SKM-1 (cell line): ENCODE data around the gene UVRAG.

ENCODE experiments used
- DNase-seq: peaks from one replicate; lab custom pipeline; 2025; ENCODE audit not compliant: unreplicated experiment; lab: John Stamatoyannopoulos, UW

Gene UVRAG

DNA sequence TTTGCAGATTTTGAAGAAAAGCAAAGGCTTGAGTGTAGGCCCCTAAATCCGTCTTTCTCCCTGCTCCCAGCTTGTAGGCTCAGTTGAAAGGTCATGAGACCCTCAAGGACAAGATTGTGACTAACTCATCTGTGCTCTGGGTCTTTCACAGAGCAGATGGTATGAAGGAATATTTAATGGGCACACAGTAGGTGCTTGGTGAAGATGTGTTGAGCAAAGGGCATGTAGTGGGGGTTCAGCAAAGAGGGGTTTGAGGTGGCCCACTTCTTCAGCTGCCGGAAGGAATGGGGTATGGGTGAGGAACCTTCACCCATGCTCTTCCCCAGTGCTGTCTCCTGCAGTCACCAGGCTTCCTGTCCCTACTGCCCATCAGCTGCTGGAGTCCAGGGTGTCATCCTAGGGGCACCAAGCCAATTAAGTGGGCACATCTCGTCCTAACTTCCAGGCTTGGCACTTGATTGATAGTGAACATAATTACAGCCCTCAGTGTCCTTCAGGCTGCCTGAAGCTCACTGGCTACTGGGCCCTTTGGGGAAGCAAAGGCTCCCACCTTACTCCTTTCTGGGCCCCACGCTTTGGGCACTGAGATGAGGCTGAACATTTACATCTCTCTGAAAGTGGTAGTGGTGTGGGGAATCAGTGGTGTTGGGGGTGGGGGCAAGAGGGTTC lies 31.5 kb upstream of the UVRAG start:
- DNase-seq, result no peak

DNA sequence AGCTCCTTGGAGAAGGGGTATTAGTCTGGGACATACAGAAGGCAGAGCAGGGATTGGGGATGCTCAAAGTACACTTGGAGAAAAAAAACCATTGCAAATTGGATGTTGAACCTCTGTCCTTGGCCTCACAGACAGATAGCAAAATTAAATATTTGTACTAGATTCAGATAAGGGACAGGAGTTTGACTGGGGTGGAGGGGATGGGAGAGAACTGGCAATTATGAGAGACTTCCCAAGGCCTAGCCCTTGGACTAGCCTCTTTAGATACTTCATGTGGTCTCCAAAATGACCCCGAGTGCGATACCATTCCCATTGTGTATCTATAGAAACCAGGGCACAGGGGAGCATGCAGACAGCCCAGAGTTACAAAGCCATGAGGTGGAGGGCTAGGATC lies 30.9 kb upstream of the UVRAG start:
- no peak for DNase-seq

DNA sequence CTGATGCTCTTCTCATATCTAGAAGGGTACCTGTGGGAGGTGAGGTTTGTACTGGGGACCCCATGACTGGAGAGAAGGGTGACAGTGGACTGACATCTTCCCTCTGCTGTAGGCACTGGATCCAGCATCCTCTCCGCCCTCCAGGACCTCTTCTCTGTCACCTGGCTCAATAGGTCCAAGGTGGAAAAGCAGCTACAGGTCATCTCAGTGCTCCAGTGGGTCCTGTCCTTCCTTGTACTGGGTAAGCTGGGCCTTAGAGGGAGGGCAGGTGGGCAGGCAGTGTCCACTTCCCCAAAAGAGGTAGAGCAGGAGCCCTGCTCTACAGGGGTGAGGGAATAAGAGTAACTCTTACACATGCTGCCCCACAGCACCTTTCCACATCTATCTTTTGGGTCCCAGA lies 30.5 kb upstream of the UVRAG start:
- no peak for DNase-seq

DNA sequence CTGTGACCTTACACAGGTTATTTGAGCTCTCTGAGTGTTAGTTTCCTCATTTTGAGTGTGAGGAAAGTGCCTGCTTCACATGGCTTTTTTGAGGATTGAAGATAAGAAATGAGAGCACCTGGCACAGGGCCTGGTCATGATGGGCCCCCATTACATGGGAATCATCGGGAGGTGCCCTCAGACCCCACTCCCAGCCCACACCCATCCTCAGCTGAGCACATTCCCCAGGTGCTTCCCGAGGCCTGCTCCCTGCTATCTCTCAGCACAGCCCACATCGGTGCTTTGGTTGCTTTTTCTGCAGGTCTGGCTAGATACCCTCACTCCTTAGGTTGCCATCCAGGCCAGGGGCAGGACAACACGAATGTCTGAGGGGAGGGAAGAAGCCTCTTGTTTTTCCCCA lies 29.8 kb upstream of the UVRAG start:
- no peak for DNase-seq

DNA sequence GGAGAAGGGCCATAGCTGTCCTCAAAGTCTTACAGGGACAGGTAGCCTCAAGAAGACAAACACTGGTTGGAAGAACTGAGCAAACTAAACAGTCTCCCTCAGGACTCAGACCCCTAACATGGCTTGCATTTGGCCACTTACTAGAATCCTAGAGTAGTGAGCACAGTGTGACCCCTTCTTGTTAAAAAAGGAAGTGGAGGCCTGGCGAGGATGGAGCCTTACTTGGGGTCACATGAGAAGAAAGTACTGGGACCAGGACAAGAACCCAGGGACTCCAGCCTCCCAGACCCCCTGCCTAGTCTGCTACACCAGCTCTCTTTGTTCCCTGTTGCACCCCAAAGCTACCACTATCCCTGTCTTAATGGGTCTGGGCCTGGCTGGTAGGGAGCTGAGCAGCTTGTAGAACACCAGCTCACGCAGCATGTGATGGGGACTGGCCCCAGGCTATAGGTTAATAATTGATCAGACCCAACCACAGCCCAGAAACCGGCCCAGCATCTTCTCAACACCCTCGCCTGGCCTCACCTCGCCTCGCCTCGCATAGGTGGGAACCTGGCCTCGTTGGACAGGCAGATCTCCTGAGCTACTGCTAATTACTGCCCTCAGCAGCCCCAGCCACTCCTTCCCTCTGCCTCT lies 28.8 kb upstream of the UVRAG start:
- DNase-seq, result no peak

DNA sequence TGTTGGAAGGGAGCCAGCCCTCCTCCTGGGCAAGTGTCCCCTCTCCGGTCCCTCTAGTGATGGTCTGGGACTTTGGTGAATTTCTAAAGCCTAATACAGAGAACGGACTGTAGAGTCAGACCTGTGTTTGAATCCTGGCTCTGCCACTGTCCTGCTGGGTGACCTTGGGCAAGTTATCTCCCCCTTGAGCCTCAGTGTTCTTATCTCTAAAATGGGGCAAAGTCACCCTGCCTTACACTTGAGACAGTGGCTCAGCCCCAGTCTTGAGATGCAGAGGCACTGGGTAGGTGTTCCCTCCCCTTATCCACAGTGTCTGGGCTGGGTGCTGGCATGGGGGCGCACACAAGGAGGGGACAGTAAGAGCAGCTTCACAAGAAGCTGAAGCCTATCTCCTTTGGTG lies 25.5 kb upstream of the UVRAG start:
- DNase-seq, result no peak

DNA sequence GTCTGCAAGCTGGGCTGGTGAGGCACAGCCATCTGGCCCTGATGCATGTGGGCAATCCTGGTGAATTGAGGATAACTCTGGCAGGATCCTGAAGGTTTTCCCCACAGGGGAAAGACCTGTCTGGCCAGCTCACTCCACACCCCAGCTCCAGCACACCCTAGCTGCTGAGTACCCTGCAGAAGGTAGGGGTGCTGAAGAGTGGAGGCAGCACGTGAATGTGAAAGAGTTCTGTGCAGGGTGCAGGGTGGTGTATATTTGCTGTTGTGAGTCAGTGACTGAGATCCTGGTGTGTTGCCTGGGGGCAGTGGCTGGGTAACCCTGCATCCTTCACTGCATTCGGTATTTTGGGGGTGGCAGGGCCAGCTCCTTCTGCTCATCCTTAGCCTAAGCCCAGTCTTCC lies 24.0 kb upstream of the UVRAG start:
- DNase-seq, result no peak

DNA sequence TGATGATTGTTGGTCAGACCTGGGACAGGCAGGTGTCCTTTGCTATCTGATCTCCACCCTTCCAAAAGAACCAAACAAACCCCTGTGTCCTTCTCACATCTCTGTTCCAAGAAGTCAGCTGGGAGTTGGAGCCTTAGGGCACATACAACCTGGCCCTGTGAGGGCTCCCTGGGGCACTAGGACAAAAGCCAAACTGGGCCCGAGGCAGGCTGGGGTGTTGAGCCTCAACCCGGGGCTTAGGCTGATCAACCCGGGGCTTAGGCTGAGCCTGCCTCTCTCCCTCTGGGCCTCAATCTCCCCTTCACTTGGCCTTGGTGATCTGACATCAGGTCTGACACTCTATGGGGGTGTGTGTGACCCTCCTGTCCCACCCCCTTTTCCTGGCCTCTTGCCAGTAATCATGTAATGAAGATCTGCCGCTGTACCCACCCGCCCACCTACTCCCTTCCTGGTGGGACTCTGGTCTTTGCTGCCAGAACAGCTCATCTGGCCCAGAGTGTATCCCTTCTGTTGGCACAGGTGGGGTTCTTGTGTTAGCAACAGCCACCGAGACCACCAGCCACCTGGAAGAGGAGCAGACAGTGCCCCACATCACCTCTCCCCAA lies 22.8 kb upstream of the UVRAG start:
- DNase-seq, result no peak

DNA sequence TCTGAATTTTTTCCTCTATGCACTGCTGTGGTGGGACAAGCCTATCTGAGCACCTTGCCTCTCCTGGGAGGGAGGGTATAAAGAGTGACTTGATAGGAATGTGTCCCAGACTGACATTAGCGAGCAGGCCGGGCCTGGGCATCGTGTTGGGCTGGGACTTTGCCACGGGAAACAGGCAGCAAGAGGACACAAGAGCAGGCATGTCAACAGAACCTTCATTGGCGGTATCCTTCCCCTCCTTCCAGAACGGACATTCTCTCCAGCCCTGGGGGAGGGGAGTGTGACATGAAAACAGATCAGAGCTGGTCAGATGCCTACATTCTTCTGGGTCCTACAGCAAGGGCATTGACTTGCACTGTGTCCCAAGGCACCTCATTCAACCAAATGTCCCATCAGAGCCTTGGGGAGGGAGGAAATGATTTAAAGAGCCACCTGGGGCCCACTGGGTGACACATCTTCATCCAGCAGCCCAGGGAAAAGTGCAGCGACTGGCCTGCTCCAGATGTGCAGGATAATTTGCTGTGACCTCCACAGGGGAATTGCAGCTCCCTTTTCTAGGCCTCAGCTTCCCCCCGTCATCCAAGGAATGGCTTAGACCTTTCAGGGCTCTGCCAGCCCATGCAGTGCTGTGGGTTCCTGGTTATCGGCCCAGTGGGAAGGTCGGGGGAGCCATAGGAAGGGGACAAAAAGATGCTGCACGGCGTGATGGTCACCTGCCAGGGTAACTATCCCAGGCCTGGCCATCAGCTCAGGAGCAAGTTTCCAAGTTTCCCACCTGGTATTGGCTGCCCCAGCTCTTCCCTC lies 21.8 kb upstream of the UVRAG start:
- DNase-seq, result no peak

DNA sequence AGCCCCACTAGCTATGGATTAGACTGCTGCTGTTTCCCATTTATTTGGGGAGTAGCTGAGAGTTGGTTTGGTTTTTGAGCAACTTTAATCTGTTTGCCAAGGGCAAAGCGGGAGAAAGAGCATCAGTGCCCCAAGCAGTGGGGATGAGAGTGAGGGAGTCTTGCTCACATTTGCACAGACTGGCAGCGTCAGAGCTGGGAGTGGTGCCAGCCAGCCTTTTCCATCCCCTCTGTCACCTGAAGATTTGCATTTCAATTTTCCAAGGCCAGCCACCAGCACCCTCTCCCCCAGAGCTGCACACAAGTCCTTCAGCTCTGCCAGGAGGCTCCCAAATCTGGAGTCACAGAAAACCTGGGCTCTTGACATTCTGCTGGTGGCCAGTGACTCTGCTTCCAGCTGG lies 21.0 kb upstream of the UVRAG start:
- DNase-seq, result no peak

DNA sequence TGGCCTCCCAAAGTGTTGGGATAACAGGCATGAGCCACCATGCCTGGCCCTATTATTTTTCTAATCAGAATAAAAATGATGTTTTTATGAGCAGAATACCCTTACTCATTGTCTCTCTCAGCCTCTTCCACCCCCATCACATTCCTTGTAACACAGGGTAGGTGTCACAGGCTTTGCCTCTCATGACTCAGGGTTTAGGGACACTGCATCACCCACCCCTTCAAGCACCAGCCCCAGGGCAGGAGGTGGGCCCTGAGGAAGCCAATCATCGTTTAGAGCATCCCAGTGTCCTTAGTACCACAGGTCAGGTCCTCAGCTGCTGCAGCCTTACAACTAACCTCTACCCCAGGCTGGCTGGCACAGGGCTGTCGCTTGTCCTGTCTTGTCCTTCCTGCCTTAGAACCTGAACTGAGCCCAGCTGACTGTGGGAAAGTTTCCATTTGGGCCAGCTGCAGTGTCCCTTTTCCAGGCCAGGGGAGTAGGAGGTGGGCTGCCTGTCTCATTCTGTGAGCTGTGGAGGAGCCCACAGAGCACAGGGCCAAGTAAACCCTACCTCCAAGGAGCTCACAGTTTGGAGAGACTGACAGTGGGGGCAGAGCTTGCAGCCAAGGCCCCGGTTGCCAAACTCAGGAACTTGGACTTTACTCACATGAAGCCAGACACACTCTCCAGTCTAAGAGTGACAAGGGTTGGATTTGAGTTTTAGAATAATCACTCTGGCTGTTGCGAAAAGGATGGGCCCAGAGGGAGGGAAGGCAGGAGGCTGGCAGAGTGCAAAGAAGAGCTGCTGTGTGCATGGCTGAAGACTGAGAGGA lies 19.5 kb upstream of the UVRAG start:
- no peak for DNase-seq

DNA sequence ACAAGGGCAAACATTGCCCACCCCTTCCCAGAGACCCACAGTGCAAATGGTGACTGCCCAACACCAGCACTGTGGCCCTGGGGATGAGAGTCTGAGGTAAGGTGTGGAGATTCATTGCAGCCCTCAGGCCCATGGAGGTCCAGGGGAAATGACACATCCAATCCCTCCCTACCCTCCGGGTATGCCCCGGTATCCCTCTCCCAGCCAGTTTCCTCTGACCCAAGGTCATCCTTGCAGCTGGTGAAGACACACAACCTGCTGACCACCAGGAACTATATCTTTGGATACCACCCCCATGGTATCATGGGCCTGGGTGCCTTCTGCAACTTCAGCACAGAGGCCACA lies 18.9 kb upstream of the UVRAG start:
- no peak for DNase-seq

DNA sequence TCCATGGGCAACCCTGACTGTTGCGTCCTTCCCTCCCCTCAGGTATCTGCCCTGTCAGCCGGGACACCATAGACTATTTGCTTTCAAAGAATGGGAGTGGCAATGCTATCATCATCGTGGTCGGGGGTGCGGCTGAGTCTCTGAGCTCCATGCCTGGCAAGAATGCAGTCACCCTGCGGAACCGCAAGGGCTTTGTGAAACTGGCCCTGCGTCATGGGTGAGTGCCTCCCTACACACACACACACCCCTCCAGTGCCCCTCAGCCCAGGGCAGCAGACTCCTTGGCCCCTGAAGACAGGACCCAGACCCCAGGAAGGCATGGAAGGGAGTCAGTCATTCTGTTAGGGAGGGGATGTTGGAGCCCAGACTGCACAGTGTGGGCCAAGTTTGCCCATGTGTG lies 17.9 kb upstream of the UVRAG start:
- no peak for DNase-seq

DNA sequence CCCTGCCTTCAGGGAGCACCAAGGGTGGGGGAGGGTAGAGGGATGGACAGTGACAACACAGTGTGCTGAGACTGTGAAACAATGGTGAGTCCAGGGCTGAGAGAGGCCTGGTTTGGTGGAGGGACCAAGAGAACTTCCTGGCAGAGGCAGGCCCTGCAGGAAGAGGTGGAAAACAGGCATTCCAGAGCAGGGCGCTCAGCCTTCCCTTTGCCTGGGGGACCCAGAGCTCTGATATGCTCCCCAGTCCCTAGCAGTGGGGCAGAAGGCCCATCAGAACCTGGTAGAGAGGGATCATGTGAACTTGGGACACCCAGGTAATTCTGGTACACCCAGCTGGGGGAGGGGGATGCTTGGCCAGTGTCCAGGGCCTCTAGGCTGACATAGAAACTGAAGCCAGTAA lies 17.2 kb upstream of the UVRAG start:
- DNase-seq, result no peak

DNA sequence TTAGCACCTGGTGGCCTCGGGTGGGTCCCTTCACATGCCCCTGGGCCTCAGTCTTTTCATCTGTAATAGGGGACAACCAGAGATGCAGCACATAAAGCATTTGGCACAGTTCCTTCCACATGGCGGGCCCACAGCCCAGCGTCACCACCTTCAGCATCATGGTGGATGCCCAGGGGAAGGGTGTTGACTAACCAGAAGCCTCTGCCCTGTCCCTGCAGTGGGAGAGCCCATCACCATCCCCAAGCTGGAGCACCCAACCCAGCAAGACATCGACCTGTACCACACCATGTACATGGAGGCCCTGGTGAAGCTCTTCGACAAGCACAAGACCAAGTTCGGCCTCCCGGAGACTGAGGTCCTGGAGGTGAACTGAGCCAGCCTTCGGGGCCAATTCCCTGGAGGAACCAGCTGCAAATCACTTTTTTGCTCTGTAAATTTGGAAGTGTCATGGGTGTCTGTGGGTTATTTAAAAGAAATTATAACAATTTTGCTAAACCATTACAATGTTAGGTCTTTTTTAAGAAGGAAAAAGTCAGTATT lies 14.8 kb upstream of the UVRAG start:
- DNase-seq, result no peak

DNA sequence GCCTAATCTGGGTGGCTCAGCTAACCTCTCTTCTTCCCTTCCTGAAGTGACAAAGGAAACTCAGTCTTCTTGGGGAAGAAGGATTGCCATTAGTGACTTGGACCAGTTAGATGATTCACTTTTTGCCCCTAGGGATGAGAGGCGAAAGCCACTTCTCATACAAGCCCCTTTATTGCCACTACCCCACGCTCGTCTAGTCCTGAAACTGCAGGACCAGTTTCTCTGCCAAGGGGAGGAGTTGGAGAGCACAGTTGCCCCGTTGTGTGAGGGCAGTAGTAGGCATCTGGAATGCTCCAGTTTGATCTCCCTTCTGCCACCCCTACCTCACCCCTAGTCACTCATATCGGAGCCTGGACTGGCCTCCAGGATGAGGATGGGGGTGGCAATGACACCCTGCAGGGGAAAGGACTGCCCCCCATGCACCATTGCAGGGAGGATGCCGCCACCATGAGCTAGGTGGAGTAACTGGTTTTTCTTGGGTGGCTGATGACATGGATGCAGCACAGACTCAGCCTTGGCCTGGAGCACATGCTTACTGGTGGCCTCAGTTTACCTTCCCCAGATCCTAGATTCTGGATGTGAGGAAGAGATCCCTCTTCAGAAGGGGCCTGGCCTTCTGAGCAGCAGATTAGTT lies 14.2 kb upstream of the UVRAG start:
- DNase-seq, result no peak

DNA sequence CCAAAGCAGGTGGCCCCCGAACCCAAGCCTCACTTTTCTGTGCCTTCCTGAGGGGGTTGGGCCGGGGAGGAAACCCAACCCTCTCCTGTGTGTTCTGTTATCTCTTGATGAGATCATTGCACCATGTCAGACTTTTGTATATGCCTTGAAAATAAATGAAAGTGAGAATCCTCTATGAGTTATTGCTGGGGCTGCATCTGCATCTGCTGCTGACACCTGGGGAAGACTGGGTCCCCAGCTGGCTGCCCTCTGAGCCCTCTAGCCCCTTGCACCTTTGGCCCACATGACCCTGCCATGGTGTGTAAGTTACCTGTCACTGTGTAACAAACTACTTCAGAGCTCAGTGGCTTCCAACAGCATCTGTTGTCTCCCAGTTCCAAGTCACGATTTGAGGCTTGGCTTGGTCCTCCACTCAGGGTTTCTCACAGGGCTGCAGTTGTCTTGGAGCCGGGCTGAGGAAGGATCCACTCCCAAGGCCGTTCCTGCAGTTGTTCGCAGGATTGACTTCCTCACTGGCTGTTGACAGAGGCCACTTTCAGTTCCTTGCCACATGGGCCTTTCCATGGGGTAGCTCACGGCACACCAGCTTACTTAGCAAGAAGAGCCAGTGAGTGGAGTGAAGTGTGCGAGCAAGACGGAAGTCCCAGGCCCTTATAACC lies 13.5 kb upstream of the UVRAG start:
- DNase-seq, result no peak

DNA sequence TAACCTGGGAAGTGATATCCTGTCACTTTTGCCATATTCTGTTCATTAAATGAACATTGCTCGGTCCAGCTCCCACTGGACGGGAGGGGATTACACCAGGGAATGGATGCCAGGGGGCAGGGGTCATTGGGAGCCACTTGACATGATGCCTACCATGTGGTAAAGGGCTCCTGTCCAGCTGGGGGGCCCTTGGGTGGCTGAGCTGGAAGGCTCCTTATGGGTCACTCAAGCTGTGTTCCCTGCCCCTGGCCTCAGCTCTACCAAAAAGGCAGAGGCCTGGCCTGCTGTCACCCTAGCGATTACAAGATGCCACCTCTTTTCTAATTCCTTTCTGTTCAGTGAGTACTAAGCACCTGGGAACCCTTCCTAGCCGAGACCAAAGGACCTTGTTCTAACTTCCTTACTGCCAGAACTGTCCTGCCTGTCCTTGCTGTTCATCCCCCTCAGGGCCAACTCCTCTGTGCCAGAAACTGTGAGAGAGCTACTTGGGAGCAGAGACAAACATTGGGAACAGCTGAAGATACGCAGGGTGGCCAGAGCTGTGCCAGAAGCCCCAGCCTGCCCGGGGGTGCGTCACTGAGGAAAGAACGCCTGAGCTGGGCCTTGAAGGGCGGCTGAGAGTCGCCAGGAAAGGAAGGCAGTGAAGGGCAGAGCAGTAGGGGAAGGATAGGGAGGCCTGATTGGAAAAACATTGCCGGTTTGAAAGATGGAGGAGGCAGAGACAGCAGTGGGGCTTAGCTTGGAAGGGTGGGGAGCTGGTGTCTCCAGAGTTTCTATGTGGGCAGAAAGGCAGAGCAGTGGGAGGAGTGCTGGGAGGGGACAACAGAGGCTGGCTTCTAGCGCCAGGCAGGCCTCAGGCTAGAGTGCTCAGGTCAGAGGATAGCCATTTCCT lies 12.7 kb upstream of the UVRAG start:
- DNase-seq, result no peak
